Midbrain (tissue), 1 donor: Measurements from ENCODE around the gene TMEM37.

Experiments
- DNase-seq: peaks from one replicate; lab custom pipeline; 2025; lab: John Stamatoyannopoulos, UW

TMEM37 gene

GRCh38 chr2:119434664-119435063 lies 3.0 kb downstream of the TMEM37 start:
- no peak for DNase-seq

GRCh38 chr2:119435081-119435952 lies 3.7 kb downstream of the TMEM37 start:
- no peak for DNase-seq

- no peak for DNase-seq
Observed at GRCh38 chr2:119435953-119436297, 4.3 kb downstream of the TMEM37 start.

- no peak for DNase-seq
Observed at GRCh38 chr2:119436993-119437772, 5.5 kb downstream of the TMEM37 start.

- DNase-seq, result no peak
Observed at GRCh38 chr2:119438128-119438656, 6.5 kb downstream of the TMEM37 start.

- no peak for DNase-seq
Observed at GRCh38 chr2:119438726-119439284, 7.2 kb downstream of the TMEM37 start.

GRCh38 chr2:119439574-119440500 lies 8.2 kb downstream of the TMEM37 start:
- no peak for DNase-seq

- DNase-seq, result no peak
Observed at GRCh38 chr2:119440501-119440870, 8.8 kb downstream of the TMEM37 start.

GRCh38 chr2:119440873-119441272 lies 9.2 kb downstream of the TMEM37 start:
- no peak for DNase-seq

- DNase-seq, result no peak
Observed at GRCh38 chr2:119441376-119442225, 9.9 kb downstream of the TMEM37 start.

- DNase-seq, result no peak
Observed at GRCh38 chr2:119442226-119442619, 10.6 kb downstream of the TMEM37 start.

- no peak for DNase-seq
Observed at GRCh38 chr2:119442850-119443249, 11.2 kb downstream of the TMEM37 start.

- DNase-seq, result no peak
Observed at GRCh38 chr2:119446037-119446436, 14.4 kb downstream of the TMEM37 start.

GRCh38 chr2:119448427-119449141 lies 16.9 kb downstream of the TMEM37 start:
- DNase-seq, result no peak

GRCh38 chr2:119449521-119449920 lies 17.9 kb downstream of the TMEM37 start:
- DNase-seq, result no peak

- DNase-seq, result no peak
Observed at GRCh38 chr2:119451336-119452050, 19.8 kb downstream of the TMEM37 start.

GRCh38 chr2:119453972-119454593 lies 22.4 kb downstream of the TMEM37 start:
- no peak for DNase-seq

- no peak for DNase-seq
Observed at GRCh38 chr2:119455066-119455718, 23.5 kb downstream of the TMEM37 start.
